Stimulated activated CD4-positive, alpha-beta T cell treated with anti-CD3 and anti-CD28 coated beads, TNF-alpha, amount 100 ng/mL, for 1 hour (primary cell): ENCODE results near the gene CADPS.

ENCODE experiments used
- DNase-seq, 3 donors: peaks; one replicate each; pipeline ENCODE4 v3.0.0-alpha.2; 2020; ENCODE audit warnings: low read depth in 3 of 3, low spot score in 1 of 3

CADPS gene

GRCh38 chr3:62874711-62875557, at the start of gene CADPS:
CADPS (minus strand) TSS chr3:62875416; CDS start chr3:62875029, 387 bp downstream.
- DNase-seq = no peak

- no peak for DNase-seq
Observed at GRCh38 chr3:62923066-62923465, 47.9 kb upstream of the CADPS start.

GRCh38 chr3:62922326-62922725, 47.1 kb upstream of the CADPS start:
- no peak for DNase-seq

- no peak for DNase-seq
Observed at GRCh38 chr3:62920466-62920784, 45.2 kb upstream of the CADPS start.

- no peak for DNase-seq
Observed at GRCh38 chr3:62919784-62920465, 44.7 kb upstream of the CADPS start.

- DNase-seq = no peak
Observed at GRCh38 chr3:62918777-62919176, 43.6 kb upstream of the CADPS start.

GRCh38 chr3:62918131-62918530, 42.9 kb upstream of the CADPS start:
- DNase-seq = no peak

- DNase-seq = no peak
Observed at GRCh38 chr3:62911526-62911925, 36.3 kb upstream of the CADPS start.

GRCh38 chr3:62905331-62905730, 30.1 kb upstream of the CADPS start:
- no peak for DNase-seq

GRCh38 chr3:62898530-62899496, 23.6 kb upstream of the CADPS start:
- DNase-seq = no peak

GRCh38 chr3:62895901-62896300, 20.7 kb upstream of the CADPS start:
- DNase-seq = no peak

- no peak for DNase-seq
Observed at GRCh38 chr3:62892951-62893350, 17.7 kb upstream of the CADPS start.

GRCh38 chr3:62892045-62892444, 16.8 kb upstream of the CADPS start:
- no peak for DNase-seq

GRCh38 chr3:62888778-62889177, 13.6 kb upstream of the CADPS start:
- no peak for DNase-seq

- no peak for DNase-seq
Observed at GRCh38 chr3:62888180-62888579, 13.0 kb upstream of the CADPS start.

GRCh38 chr3:62885136-62885535, 9.9 kb upstream of the CADPS start:
- DNase-seq = no peak

GRCh38 chr3:62884096-62884870, 9.1 kb upstream of the CADPS start:
- DNase-seq = no peak

GRCh38 chr3:62882676-62883200, 7.5 kb upstream of the CADPS start:
- DNase-seq = no peak

- DNase-seq = no peak
Observed at GRCh38 chr3:62876064-62876463, 848 bp upstream of the CADPS start.

- DNase-seq = no peak
Observed at GRCh38 chr3:62875558-62876002, 364 bp upstream of the CADPS start.
